NCI-H446 (cell line): ENCODE data around the gene CD48.
A peak's percentile ranks its signal among the peaks of the same experiment; 100 is the strongest.
"Not testable (repeated sequence)": the region's sequence is repeated elsewhere in the genome, so short reads cannot be mapped to it uniquely, and the experiment has no call there.

Source experiments
- DNase-seq, 2 experiments: peaks; one replicate each; lab custom pipeline; 2025; lab: John Stamatoyannopoulos, UW

The CD48 gene

GRCh38 chr1:160713161-160713560 is 1.5 kb upstream of the CD48 start:
- DNase-seq = no peak

- DNase-seq = not testable (repeated sequence)
Measured at GRCh38 chr1:160712525-160713080, 981 bp upstream of the CD48 start.

- no peak for DNase-seq
Measured at GRCh38 chr1:160711276-160711601, 383 bp downstream of the CD48 start.

- no peak for DNase-seq
Measured at GRCh38 chr1:160710517-160711252, 937 bp downstream of the CD48 start.

GRCh38 chr1:160709715-160710114 is 1.9 kb downstream of the CD48 start:
- no peak for DNase-seq

- no peak for DNase-seq
Measured at GRCh38 chr1:160708801-160709200, 2.8 kb downstream of the CD48 start.

- DNase-seq = no peak
Measured at GRCh38 chr1:160708118-160708517, 3.5 kb downstream of the CD48 start.

- DNase-seq = no peak
Measured at GRCh38 chr1:160707236-160708064, 4.2 kb downstream of the CD48 start.

GRCh38 chr1:160706526-160707235 is 4.9 kb downstream of the CD48 start:
- no peak for DNase-seq

- DNase-seq = no peak
Measured at GRCh38 chr1:160705742-160706141, 5.9 kb downstream of the CD48 start.

- not testable (repeated sequence) for DNase-seq
Measured at GRCh38 chr1:160705212-160705621, 6.4 kb downstream of the CD48 start.

- DNase-seq = no peak
Measured at GRCh38 chr1:160704250-160704649, 7.4 kb downstream of the CD48 start.

GRCh38 chr1:160702100-160702499 is 9.5 kb downstream of the CD48 start:
- DNase-seq = no peak

GRCh38 chr1:160692390-160692789 is 19.2 kb downstream of the CD48 start:
- DNase-seq = not testable (repeated sequence)

- DNase-seq = no peak
Measured at GRCh38 chr1:160685266-160685665, 26.4 kb downstream of the CD48 start.

GRCh38 chr1:160682983-160683865 is 28.4 kb downstream of the CD48 start:
- no peak for DNase-seq

GRCh38 chr1:160681891-160682140 is 29.8 kb downstream of the CD48 start:
- DNase-seq = no peak

- DNase-seq = peak in 1 of 2 experiments; percentile 45
Measured at GRCh38 chr1:160681066-160681890, 30.3 kb downstream of the CD48 start.

- DNase-seq = no peak
Measured at GRCh38 chr1:160680399-160680798, 31.2 kb downstream of the CD48 start.

GRCh38 chr1:160679893-160680292 is 31.7 kb downstream of the CD48 start:
- DNase-seq = no peak
